Measurements from ENCODE around the gene TANGO2. TPM values are rescaled to one million over a fixed set of nuclear protein-coding genes. Genes with fewer than 3 reads are reported as not detected.

The TANGO2 gene
- polyA plus RNA-seq, 1 of the 3 experiments (the other 2 are of a cell fraction), result 20.7 TPM

DNA sequence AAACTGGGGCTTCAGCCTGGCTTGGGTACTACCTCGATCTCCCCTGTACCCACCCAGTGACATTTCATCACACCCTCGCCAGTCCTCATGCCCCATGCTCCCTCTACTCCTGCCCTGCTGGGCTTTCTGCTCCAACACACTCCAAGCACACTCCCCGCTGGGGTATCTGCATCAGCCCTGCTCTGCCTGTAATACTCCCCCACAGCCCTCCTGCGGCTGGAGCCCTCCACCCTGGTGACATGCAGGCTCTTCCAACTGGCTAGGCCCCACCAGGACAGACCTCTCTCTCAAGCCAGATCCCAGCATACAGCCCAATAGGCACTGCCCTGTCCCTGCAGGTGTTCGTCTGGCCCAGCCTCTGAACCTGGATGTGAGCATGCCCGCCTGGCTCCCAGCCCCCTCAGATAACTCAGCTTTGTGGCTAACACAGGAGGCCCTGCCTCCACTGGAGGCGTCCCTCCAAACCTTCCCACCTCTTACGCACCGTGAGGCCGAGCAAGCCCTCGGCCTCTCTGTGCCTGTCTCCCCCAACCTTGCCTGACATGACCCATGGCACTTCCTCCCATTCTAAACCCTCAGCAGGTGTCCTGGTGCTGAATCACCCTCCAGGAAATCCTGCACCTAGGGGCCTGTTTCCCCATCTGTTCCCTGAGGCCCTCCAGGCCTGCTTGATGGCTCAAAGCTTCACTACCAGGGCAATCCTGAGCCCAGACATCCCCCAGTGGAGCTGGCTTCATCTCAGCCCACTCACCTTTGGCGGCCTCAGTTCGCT is 45.8 kb upstream of the TANGO2 start:
- POLR2A ChIA-PET, result interaction anchor here (1.0 to 1.3 kb wide), 2 partner anchors 11 to 38 kb away, joined by 5 to 6 read pairs; no protein-coding TSS in a partner anchor

GRCh38 chr22:19975707-19976035 is 45.2 kb upstream of the TANGO2 start:
- Histone ChIP-seq H3K36me3 (replicated peaks in 1 of 2; ENCODE audit: control insufficient read depth in 1 of 2, insufficient read depth in 2 of 2, low read length in 1 of 2) (peaks cover 0 to 59% of the 10 kb centered on the region in 2 experiments), H3K4me2 (no peak overlapping the region), H2AFZ (ENCODE audit: low read depth) (no peak overlapping the region), H3K4me1 (ENCODE audit: control insufficient read depth in 1 of 2, insufficient read depth in 2 of 2, low read depth in 1 of 2, low read length in 1 of 2) (peaks cover 0 to 30% of the 10 kb centered on the region in 2 experiments; a peak in 1 of 4 replicates), H3K9ac (no peak overlapping the region), H3K27me3 (ENCODE audit: insufficient read depth) (no peaks in the 10 kb centered on the region), H3K79me2 (ENCODE audit: insufficient read depth) (no peaks in the 10 kb centered on the region), H3K9me2 (no peaks in the 10 kb centered on the region), H4K20me1 (ENCODE audit: insufficient read depth) (no peaks in the 10 kb centered on the region), H3F3A (replicated peaks; ENCODE audit: insufficient read depth) (peaks cover 3% of the 10 kb centered on the region), H3K4me3 (ENCODE audit: low read depth in 2 of 2, low read length in 1 of 2) (no peak overlapping the region), H3K9me3 (no peaks in the 10 kb centered on the region), H3K27ac (ENCODE audit: low read depth in 2 of 2, low read length in 1 of 2) (peak overlapping the region in 1 of 2 experiments; percentile 12; a peak in 2 of 4 replicates)
- TF ChIP-seq REST (IDR thresholded peaks at IDR 0.05; ENCODE audit: low read depth, low read length), result no peak
- no peak for TF ChIP-seq NFIC (IDR thresholded peaks at IDR 0.05; ENCODE audit: borderline replicate concordance)
- no peak for TF ChIP-seq RFX5 (IDR thresholded peaks at IDR 0.05; ENCODE audit: low read length)
- DNase-seq, result no peak
- WGBS (ENCODE audit: low lambda C conversion rate), result 100% methylated on average over 2 of the region's 4 CpGs
- POLR2A ChIA-PET, result interaction anchor here (1.3 kb wide), 1 partner anchor 37 kb away, joined by 6 read pairs; no protein-coding TSS in a partner anchor
- CTCF ChIA-PET, result interaction anchor here (1.0 to 16.4 kb wide), 5 partner anchors 9 to 37 kb away, joined by 3 to 501 read pairs (median 6); no protein-coding TSS in a partner anchor

More for the DNA sequence above, 45.8 kb upstream of the TANGO2 start:
- Histone ChIP-seq H2AFZ (ENCODE audit: low read depth) (no peak overlapping the region), H3K9me3 (no peaks in the 10 kb centered on the region), H3K4me2 (no peak overlapping the region), H3K27me3 (ENCODE audit: insufficient read depth) (no peaks in the 10 kb centered on the region), H3K79me2 (ENCODE audit: insufficient read depth) (no peaks in the 10 kb centered on the region), H3K36me3 (replicated peaks in 1 of 2; ENCODE audit: control insufficient read depth in 1 of 2, insufficient read depth in 2 of 2, low read length in 1 of 2) (peaks cover 0 to 54% of the 10 kb centered on the region in 2 experiments), H3K9me2 (no peaks in the 10 kb centered on the region), H3K9ac (no peak overlapping the region), H3K4me1 (ENCODE audit: control insufficient read depth in 1 of 2, insufficient read depth in 2 of 2, low read depth in 1 of 2, low read length in 1 of 2) (peaks cover 0 to 31% of the 10 kb centered on the region in 2 experiments; a peak in 1 of 4 replicates), H3K4me3 (ENCODE audit: low read depth in 2 of 2, low read length in 1 of 2) (no peak overlapping the region), H3K27ac (ENCODE audit: low read depth in 2 of 2, low read length in 1 of 2) (peak overlapping the region in 1 of 2 experiments; percentile 12; a peak in 2 of 4 replicates), H4K20me1 (ENCODE audit: insufficient read depth) (0 out of 2 replicates have a peak, but pooled peaks cover 1% of the 10 kb centered on the region), H3F3A (replicated peaks; ENCODE audit: insufficient read depth) (peaks cover 4% of the 10 kb centered on the region)
- no peak for DNase-seq
- no peak for TF ChIP-seq FOXM1 (IDR thresholded peaks at IDR 0.05; ENCODE audit: low read depth)
- TF ChIP-seq GABPA (IDR thresholded peaks at IDR 0.05; ENCODE audit: low read depth), result no peak
- no peak for TF ChIP-seq TAF1 (IDR thresholded peaks at IDR 0.05; ENCODE audit: borderline replicate concordance, low read depth, low read length)
- no peak for TF ChIP-seq REST (IDR thresholded peaks at IDR 0.05; ENCODE audit: low read depth, low read length)
- no peak for TF ChIP-seq RXRA (IDR thresholded peaks at IDR 0.05; ENCODE audit: borderline replicate concordance, low read depth)
- 95% methylated on average over 11 of the region's 13 CpGs for WGBS (ENCODE audit: low lambda C conversion rate)
- CTCF ChIA-PET, result interaction anchor here (1.0 to 16.4 kb wide), 8 partner anchors 10 to 109 kb away, joined by 3 to 501 read pairs (median 6); no protein-coding TSS in a partner anchor
